Ishikawa (cell line): ENCODE results near the gene TENT5C.

Source experiments
- CEBPB ChIP-seq: IDR thresholded peaks from 2 replicates; pipeline ENCODE4 v1.6.1; 2012
- EGR1 ChIP-seq: IDR thresholded peaks from 2 replicates; pipeline ENCODE4 v1.6.1; 2012
- EP300 ChIP-seq: IDR thresholded peaks from 2 replicates; pipeline ENCODE4 v1.6.1; 2012; ENCODE audit warnings: borderline replicate concordance
- FOXM1 ChIP-seq: IDR thresholded peaks from 2 replicates; pipeline ENCODE4 v1.6.1; 2012; ENCODE audit warnings: low read depth, borderline replicate concordance
- NFIC ChIP-seq: IDR thresholded peaks from 2 replicates; pipeline ENCODE4 v1.6.1; 2012
- RAD21 ChIP-seq: IDR thresholded peaks from 2 replicates; pipeline ENCODE4 v1.6.1; 2012; ENCODE audit warnings: low read depth
- TAF1 ChIP-seq: IDR thresholded peaks from 2 replicates; pipeline ENCODE4 v1.6.1; 2012; ENCODE audit warnings: low read depth, mild to moderate bottlenecking
- TCF12 ChIP-seq: IDR thresholded peaks from 2 replicates; pipeline ENCODE4 v1.6.1; 2012; ENCODE audit warnings: low read depth
- TEAD4 ChIP-seq: IDR thresholded peaks from 2 replicates; pipeline ENCODE4 v1.6.1; 2012
- YY1 ChIP-seq: IDR thresholded peaks from 2 replicates; pipeline ENCODE4 v1.6.1; 2012; ENCODE audit warnings: low read depth
- ZBTB7A ChIP-seq: IDR thresholded peaks from 2 replicates; pipeline ENCODE4 v1.6.1; 2012; ENCODE audit warnings: low read depth
- TF ChIP-seq, protein P1 (sequence below): IDR thresholded peaks from 2 replicates; pipeline ENCODE4 v1.6.1; 2012
- TF ChIP-seq, protein P2 (sequence below): IDR thresholded peaks from 2 replicates; pipeline ENCODE4 v1.6.1; 2012; ENCODE audit warnings: low read depth, mild to moderate bottlenecking
- TF ChIP-seq, protein P3 (sequence below): IDR thresholded peaks from 2 replicates; pipeline ENCODE4 v1.6.1; 2012

DNA sequence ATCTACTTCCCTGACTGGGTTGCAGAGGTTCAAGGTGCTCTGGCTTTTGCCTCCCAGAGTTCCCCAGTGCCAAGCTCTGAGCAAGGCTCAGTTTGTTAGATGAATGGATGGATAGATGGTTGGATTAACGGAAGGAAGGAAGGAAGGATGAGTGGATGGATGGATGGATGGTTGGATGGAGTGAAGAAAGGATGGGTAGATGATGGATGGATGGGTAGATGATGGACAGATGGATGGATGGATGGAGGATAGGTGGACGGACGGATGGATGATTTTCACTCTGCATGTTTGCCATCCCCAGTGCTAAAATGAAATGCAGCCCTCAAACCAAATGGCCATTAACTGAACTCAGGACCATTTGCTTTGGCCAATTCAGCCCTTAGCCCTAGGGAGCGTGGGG is 27.4 kb upstream of the TENT5C start:
- TF ChIP-seq, protein P1, sequence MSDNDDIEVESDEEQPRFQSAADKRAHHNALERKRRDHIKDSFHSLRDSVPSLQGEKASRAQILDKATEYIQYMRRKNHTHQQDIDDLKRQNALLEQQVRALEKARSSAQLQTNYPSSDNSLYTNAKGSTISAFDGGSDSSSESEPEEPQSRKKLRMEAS = no peak
- no peak for TF ChIP-seq TAF1
- TF ChIP-seq, protein P2, sequence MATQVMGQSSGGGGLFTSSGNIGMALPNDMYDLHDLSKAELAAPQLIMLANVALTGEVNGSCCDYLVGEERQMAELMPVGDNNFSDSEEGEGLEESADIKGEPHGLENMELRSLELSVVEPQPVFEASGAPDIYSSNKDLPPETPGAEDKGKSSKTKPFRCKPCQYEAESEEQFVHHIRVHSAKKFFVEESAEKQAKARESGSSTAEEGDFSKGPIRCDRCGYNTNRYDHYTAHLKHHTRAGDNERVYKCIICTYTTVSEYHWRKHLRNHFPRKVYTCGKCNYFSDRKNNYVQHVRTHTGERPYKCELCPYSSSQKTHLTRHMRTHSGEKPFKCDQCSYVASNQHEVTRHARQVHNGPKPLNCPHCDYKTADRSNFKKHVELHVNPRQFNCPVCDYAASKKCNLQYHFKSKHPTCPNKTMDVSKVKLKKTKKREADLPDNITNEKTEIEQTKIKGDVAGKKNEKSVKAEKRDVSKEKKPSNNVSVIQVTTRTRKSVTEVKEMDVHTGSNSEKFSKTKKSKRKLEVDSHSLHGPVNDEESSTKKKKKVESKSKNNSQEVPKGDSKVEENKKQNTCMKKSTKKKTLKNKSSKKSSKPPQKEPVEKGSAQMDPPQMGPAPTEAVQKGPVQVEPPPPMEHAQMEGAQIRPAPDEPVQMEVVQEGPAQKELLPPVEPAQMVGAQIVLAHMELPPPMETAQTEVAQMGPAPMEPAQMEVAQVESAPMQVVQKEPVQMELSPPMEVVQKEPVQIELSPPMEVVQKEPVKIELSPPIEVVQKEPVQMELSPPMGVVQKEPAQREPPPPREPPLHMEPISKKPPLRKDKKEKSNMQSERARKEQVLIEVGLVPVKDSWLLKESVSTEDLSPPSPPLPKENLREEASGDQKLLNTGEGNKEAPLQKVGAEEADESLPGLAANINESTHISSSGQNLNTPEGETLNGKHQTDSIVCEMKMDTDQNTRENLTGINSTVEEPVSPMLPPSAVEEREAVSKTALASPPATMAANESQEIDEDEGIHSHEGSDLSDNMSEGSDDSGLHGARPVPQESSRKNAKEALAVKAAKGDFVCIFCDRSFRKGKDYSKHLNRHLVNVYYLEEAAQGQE = no peak
- no peak for TF ChIP-seq NFIC
- no peak for TF ChIP-seq TEAD4
- TF ChIP-seq CEBPB = no peak
- TF ChIP-seq RAD21 = no peak
- no peak for TF ChIP-seq EP300
- TF ChIP-seq FOXM1 = no peak
- TF ChIP-seq TCF12 = no peak
- no peak for TF ChIP-seq EGR1
- TF ChIP-seq, protein P3, sequence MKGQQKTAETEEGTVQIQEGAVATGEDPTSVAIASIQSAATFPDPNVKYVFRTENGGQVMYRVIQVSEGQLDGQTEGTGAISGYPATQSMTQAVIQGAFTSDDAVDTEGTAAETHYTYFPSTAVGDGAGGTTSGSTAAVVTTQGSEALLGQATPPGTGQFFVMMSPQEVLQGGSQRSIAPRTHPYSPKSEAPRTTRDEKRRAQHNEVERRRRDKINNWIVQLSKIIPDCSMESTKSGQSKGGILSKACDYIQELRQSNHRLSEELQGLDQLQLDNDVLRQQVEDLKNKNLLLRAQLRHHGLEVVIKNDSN = no peak
- TF ChIP-seq ZBTB7A = no peak
- no peak for TF ChIP-seq YY1
